Fibroblast of skin of scalp (primary cell): ENCODE results near the gene MRTO4.
"Not testable (repeated sequence)": the region's sequence is repeated elsewhere in the genome, so short reads cannot be mapped to it uniquely, and the experiment has no call there.

Experiments
- DNase-seq: peaks from one replicate; pipeline ENCODE4 v3.0.0-alpha.2; 2013

The MRTO4 gene

GRCh38 chr1:19273106-19273843 is 21.7 kb downstream of the MRTO4 start:
- DNase-seq, result no peak

- not testable (repeated sequence) for DNase-seq
Measured at GRCh38 chr1:19273844-19274531, 22.4 kb downstream of the MRTO4 start.

GRCh38 chr1:19274636-19275035 is 23.0 kb downstream of the MRTO4 start:
- no peak for DNase-seq

- DNase-seq, result no peak
Measured at GRCh38 chr1:19283891-19284290, 32.3 kb downstream of the MRTO4 start.

GRCh38 chr1:19284881-19285280 is 33.3 kb downstream of the MRTO4 start:
- no peak for DNase-seq

DNA sequence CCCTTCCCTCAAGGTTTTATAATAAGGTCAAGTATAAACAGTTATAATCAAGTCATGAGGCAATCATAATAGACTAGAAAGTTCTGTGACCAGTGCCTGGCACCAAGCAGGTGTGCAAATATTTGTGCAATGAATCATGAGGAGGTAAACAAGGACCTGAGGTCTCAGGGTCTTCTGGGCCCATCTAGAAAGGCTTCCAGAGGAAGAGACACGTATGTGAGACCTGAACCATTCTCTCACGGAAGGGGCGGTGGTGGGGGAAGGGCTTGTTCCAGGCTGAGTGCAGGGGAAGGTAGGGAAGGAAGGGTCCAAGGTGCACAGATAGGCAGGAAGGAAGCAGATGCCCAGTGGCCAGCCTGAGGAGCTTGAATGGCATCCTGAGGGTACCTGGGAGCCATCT is 33.8 kb downstream of the MRTO4 start:
- DNase-seq, result not testable (repeated sequence)

GRCh38 chr1:19285807-19286206 is 34.2 kb downstream of the MRTO4 start:
- DNase-seq, result not testable (repeated sequence)

GRCh38 chr1:19287436-19288185 is 36.0 kb downstream of the MRTO4 start:
- DNase-seq, result no peak

GRCh38 chr1:19288324-19289241 is 37.0 kb downstream of the MRTO4 start, which contains the start of gene AKR7A3:
TSS of gene AKR7A3 (minus strand) at chr1:19288770. CDS start at chr1:19288709, 61 bp downstream.
- not testable (repeated sequence) for DNase-seq

- DNase-seq, result no peak
Measured at GRCh38 chr1:19289244-19289643, 37.6 kb downstream of the MRTO4 start.

DNA sequence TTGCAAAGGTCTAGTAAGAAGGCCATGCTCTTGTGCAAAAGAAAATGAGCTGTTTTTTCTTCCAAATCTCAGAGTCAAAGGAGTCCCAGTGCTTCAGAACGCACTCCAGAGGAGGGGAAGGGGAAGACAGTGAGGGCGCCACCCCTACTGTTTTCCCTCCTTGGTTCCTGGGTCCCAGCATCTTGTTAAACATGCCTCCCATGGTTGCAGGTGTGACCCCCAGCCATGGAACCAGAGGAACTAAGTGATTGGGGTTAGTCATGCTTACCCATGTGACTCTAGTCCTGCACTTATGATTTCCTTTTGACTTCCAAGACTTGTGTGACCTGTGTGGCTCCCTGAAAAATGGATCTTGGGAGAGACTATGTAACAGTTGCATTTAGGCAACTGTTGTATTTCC is 43.0 kb downstream of the MRTO4 start:
- DNase-seq, result no peak

DNA sequence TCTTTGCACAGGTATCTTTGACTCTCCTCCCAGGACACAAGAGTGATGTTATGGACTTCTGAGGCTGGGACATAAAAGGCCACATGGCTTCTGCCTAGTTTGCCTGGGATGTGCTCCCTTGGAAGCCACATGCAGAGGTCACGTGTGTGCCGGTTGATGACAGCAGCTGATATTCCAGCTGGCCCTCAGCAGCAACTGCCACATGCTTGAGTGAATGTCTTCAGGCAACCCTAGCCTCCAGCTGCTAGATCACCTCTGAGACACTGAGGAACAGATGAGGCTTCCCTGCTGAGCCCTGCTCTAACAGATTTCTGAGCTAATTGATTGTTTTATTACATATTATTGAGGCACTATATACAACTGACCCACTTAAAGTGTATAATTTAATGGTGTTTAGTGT is 48.6 kb downstream of the MRTO4 start:
- no peak for DNase-seq

GRCh38 chr1:19304081-19304480 is 52.5 kb downstream of the MRTO4 start:
- DNase-seq, result not testable (repeated sequence)

- no peak for DNase-seq
Measured at GRCh38 chr1:19305880-19306279, 54.3 kb downstream of the MRTO4 start.

DNA sequence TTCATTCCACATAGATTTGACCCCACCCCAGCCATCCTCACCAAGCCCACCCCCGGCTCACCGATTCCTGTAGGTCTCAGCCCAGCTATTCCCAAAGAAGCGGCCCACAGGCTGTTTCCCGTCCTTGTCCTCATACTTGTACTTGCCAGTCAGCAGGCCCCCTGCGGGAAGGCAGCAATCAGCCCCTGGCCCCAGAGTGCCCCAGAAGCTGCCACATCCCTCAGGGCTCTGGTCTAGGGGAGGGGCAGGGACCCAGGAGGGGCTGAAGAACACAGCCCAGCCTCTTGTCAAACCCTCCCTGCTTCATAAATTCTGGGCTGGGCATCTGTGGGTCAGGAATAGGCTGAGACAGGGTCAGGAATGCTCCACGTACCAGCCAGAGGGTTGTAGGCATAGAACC is 55.3 kb downstream of the MRTO4 start:
- DNase-seq, result no peak

DNA sequence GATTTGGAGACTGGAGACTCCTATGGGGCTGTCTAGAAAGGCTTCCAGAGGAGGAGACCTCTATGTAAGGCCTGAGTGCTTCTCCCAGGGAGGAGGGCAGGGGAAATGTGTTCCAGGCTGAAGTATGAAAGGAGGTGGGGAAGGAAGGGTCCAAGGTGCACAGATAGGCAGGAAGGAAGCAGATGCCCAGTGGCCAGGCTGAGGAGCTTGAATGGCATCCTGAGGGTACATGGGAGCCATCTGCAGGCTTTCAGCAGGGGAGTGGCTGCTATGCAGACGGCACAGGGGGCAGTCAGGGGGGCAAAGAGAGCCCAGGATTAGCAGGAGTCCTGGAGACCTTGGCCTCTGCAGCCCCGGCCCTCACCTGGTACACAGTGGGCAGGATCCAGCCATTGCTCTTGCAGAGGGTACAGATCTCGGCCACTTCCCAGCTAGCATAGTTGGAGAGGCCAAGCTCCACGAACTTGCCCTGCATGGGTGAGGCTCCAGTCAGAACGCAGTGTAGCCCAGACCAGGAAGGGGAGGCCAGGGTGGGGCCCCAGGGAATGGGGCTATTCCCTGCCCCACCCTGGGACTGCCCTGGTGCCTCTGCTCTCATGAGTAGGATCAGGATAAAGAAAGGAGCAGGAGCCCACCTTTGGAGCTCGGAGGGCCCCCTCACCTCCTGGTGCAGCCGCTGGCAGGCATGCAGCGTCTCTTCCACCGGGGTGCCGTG is 56.3 kb downstream of the MRTO4 start:
- DNase-seq, result no peak

DNA sequence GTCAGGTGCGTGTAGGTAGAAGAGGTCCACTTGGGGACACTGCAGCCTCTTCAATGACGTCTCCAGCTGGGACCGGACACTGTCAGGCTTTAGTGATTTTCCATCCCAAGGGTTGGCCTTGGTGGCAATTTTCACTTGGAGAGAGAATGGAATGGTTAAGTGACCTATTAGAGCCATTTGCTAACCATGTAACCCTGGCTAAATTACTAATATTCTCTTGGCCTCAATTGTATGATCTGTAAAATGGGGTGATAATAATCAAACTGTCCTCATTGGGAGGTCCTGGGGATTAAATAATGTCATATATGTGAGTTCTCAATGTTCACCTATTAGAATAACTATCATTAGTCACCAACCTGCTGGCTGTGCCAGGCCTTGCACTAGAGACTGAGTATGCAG is 56.9 kb downstream of the MRTO4 start:
- DNase-seq, result no peak

DNA sequence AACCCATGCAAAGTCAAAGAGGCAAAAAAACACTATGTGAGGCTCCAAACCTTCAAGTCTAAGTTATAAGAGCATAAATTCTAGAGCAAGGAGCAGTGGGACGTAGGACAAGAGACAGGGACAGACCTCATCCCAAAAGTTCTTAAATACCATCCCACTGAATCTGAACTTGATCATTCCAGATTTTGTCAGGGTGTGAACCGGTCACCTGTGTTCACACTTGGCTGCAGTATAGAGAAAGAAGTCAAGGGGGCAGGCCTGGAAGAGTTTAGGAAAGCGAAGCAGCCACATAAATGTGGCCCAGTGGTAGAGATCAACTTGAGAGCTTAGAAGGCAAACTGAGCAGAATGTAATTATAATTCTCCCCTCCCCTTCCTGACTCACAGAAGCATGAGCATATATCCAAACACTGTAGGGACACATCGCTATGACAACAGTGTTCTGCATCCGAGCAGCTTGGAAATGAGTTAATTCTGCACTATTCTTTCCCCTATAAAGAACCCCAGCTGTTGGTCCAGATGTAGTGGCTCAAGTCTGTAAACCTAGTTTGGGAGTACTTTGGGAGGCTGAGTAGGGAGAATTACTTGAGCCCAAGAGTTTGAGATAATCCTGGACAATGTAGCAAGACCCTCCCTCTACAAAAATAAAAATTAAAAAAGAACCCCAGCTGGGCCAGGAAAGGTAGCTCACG is 57.7 kb downstream of the MRTO4 start:
- peak; percentile 64 for DNase-seq
